ENCODE measurements around the gene RNF168. TPM values are rescaled to one million over a fixed set of nuclear protein-coding genes. Genes with fewer than 3 reads are reported as not detected.
"Not testable (repeated sequence)": the region's sequence is repeated elsewhere in the genome, so short reads cannot be mapped to it uniquely, and the experiment has no call there.

RNF168 gene
- total and polyA plus RNA-seq, 3 experiments from 2014 or later: 12.9 to 31.1 (median 29.8) TPM

GRCh38 chr3:196489747-196490146 is 13.8 kb downstream of the RNF168 start:
- Mint-ChIP-seq H3K4me1 (peaks cover 22 to 54% (median 35%) of the 10 kb centered on the region in 3 donors), H3K27ac (peak overlapping the region in 2 of 8 donors; percentile 42 to 72), H3K27me3 (peaks cover 0 to 2% of the 10 kb centered on the region in 2 donors), H3K9me3 (no peaks in the 10 kb centered on the region), H3K4me3 (no peak overlapping the region), H3K36me3 (peaks cover 5 to 61% (median 14%) of the 10 kb centered on the region in 3 donors)
- H3K4me3 ChIP-seq (ENCODE audit: low read length): no peak overlapping the region
- no peaks in the 10 kb centered on the region for H3K27me3 ChIP-seq (ENCODE audit: insufficient read depth, low read length, poor library complexity, severe bottlenecking)
- CTCF ChIA-PET: interaction anchor here (1.3 kb wide), 1 partner anchor 237 kb away, joined by 4 read pairs; no protein-coding TSS in a partner anchor
- no peak for DNase-seq
- H3K9me3 ChIP-seq (ENCODE audit: low read length): no peaks in the 10 kb centered on the region
- H3K27ac ChIP-seq (ENCODE audit: low read depth, low read length): no peak overlapping the region
- POLR2A ChIA-PET: interaction anchor here (0.5 to 0.7 kb wide), 2 partner anchors 12 to 70 kb away, joined by 3 to 5 read pairs; no protein-coding TSS in a partner anchor
- no peaks in the 10 kb centered on the region for H3K4me1 ChIP-seq (ENCODE audit: insufficient read depth, low read length)
- H3K36me3 ChIP-seq (ENCODE audit: insufficient read depth, low read length): peaks cover 35% of the 10 kb centered on the region

- Histone ChIP-seq H3K27ac (ENCODE audit: low read depth, low read length) (no peak overlapping the region), H3K36me3 (ENCODE audit: insufficient read depth, low read length) (peaks cover 52% of the 10 kb centered on the region), H3K4me1 (ENCODE audit: insufficient read depth, low read length) (no peaks in the 10 kb centered on the region), H3K4me3 (ENCODE audit: low read length) (no peak overlapping the region), H3K9me3 (ENCODE audit: low read length) (no peaks in the 10 kb centered on the region), H3K27me3 (ENCODE audit: insufficient read depth, low read length, poor library complexity, severe bottlenecking) (no peaks in the 10 kb centered on the region)
- Mint-ChIP-seq H3K27me3 (peaks cover 0 to 2% of the 10 kb centered on the region in 2 donors), H3K27ac (no peak overlapping the region), H3K9me3 (no peaks in the 10 kb centered on the region), H3K36me3 (peaks cover 12 to 71% (median 19%) of the 10 kb centered on the region in 3 donors), H3K4me1 (peaks cover 12 to 26% (median 19%) of the 10 kb centered on the region in 3 donors), H3K4me3 (no peak overlapping the region)
- ChIA-PET POLR2A (no interaction called here), CTCF (interaction anchor here (0.7 to 2.5 kb wide), 8 partner anchors 15 to 231 kb away, joined by 3 to 10 read pairs (median 3); partner anchors contain the start of gene RNF168)
- peak in 1 of 5 donors; percentile 13 for DNase-seq
These were observed 17.3 kb downstream of the RNF168 start for GRCh38 chr3:196486263-196486662.

GRCh38 chr3:196477678-196478077 is 25.9 kb downstream of the RNF168 start:
- no peaks in the 10 kb centered on the region for H3K9me3 Mint-ChIP-seq
- no peaks in the 10 kb centered on the region for H3K4me1 Mint-ChIP-seq
- Histone ChIP-seq H3K4me1 (ENCODE audit: insufficient read depth, low read length) (no peaks in the 10 kb centered on the region), H3K27me3 (ENCODE audit: insufficient read depth, low read length, poor library complexity, severe bottlenecking) (no peaks in the 10 kb centered on the region), H3K4me3 (ENCODE audit: low read length) (no peak overlapping the region), H3K9me3 (ENCODE audit: low read length) (no peaks in the 10 kb centered on the region), H3K36me3 (ENCODE audit: insufficient read depth, low read length) (peaks cover 27% of the 10 kb centered on the region), H3K27ac (ENCODE audit: low read depth, low read length) (no peak overlapping the region)
- no peak for DNase-seq
- H3K27ac Mint-ChIP-seq: no peak overlapping the region
- CTCF ChIA-PET: no interaction called here
- H3K36me3 Mint-ChIP-seq: peaks cover 5 to 71% (median 13%) of the 10 kb centered on the region in 3 donors
- H3K27me3 Mint-ChIP-seq: no peaks in the 10 kb centered on the region
- POLR2A ChIA-PET: no interaction called here
- H3K4me3 Mint-ChIP-seq: no peak overlapping the region

- Mint-ChIP-seq H3K4me1 (peaks cover 12 to 25% (median 18%) of the 10 kb centered on the region in 3 donors), H3K27me3 (no peaks in the 10 kb centered on the region), H3K9me3 (no peaks in the 10 kb centered on the region), H3K36me3 (peaks cover 0 to 69% (median 10%) of the 10 kb centered on the region in 3 donors), H3K4me3 (no peak overlapping the region), H3K27ac (peak overlapping the region in 2 of 8 donors; percentile 10 to 24)
- no peaks in the 10 kb centered on the region for H3K27me3 ChIP-seq (ENCODE audit: insufficient read depth, low read length, poor library complexity, severe bottlenecking)
- no peak overlapping the region for H3K4me3 ChIP-seq (ENCODE audit: low read length)
- no peak for DNase-seq
- ChIA-PET POLR2A (no interaction called here), CTCF (interaction anchor here (0.7 kb wide), 1 partner anchor 137 kb away, joined by 3 read pairs; no protein-coding TSS in a partner anchor)
- H3K9me3 ChIP-seq (ENCODE audit: low read length): no peaks in the 10 kb centered on the region
- peaks cover 31% of the 10 kb centered on the region for H3K36me3 ChIP-seq (ENCODE audit: insufficient read depth, low read length)
- no peak overlapping the region for H3K27ac ChIP-seq (ENCODE audit: low read depth, low read length)
- H3K4me1 ChIP-seq (ENCODE audit: insufficient read depth, low read length): no peaks in the 10 kb centered on the region
These were observed 31.3 kb downstream of the RNF168 start for GRCh38 chr3:196472286-196472685.

GRCh38 chr3:196471551-196471950 is 32.0 kb downstream of the RNF168 start:
- H3K27me3 Mint-ChIP-seq: no peaks in the 10 kb centered on the region
- peaks cover 0 to 63% (median 10%) of the 10 kb centered on the region in 3 donors for H3K36me3 Mint-ChIP-seq
- no peaks in the 10 kb centered on the region for H3K27me3 ChIP-seq (ENCODE audit: insufficient read depth, low read length, poor library complexity, severe bottlenecking)
- H3K4me1 ChIP-seq (ENCODE audit: insufficient read depth, low read length): no peaks in the 10 kb centered on the region
- peaks cover 12 to 25% (median 18%) of the 10 kb centered on the region in 3 donors for H3K4me1 Mint-ChIP-seq
- no peak overlapping the region for H3K27ac ChIP-seq (ENCODE audit: low read depth, low read length)
- peak overlapping the region in 1 of 8 donors; percentile 10 for H3K27ac Mint-ChIP-seq
- DNase-seq: no peak
- ChIA-PET POLR2A (interaction anchor here (0.6 kb wide), 1 partner anchor 14 kb away, joined by 12 read pairs; no protein-coding TSS in a partner anchor), CTCF (interaction anchor here (1.1 kb wide), 1 partner anchor 15 kb away, joined by 3 read pairs; no protein-coding TSS in a partner anchor)
- H3K36me3 ChIP-seq (ENCODE audit: insufficient read depth, low read length): peaks cover 31% of the 10 kb centered on the region
- H3K9me3 Mint-ChIP-seq: no peaks in the 10 kb centered on the region
- H3K9me3 ChIP-seq (ENCODE audit: low read length): no peaks in the 10 kb centered on the region
- no peak overlapping the region for H3K4me3 Mint-ChIP-seq
- H3K4me3 ChIP-seq (ENCODE audit: low read length): no peak overlapping the region

- peaks cover 0 to 59% (median 9%) of the 10 kb centered on the region in 3 donors for H3K36me3 Mint-ChIP-seq
- H3K4me3 ChIP-seq (ENCODE audit: low read length); CTCF ChIA-PET; POLR2A ChIA-PET; H3K9me3 Mint-ChIP-seq; H3K27me3 ChIP-seq (ENCODE audit: insufficient read depth, low read length, poor library complexity, severe bottlenecking); H3K27ac Mint-ChIP-seq; DNase-seq; H3K4me3 Mint-ChIP-seq; H3K27me3 Mint-ChIP-seq; H3K4me1 ChIP-seq (ENCODE audit: insufficient read depth, low read length); H3K9me3 ChIP-seq (ENCODE audit: low read length); H3K27ac ChIP-seq (ENCODE audit: low read depth, low read length): not testable (repeated sequence)
- H3K4me1 Mint-ChIP-seq: peaks cover 12 to 25% (median 18%) of the 10 kb centered on the region in 3 donors
- H3K36me3 ChIP-seq (ENCODE audit: insufficient read depth, low read length): peaks cover 30% of the 10 kb centered on the region
These were observed 33.4 kb downstream of the RNF168 start for GRCh38 chr3:196470182-196470581.

GRCh38 chr3:196463804-196464203 is 39.8 kb downstream of the RNF168 start:
- CTCF ChIA-PET: interaction anchor here (1.6 kb wide), 1 partner anchor 9 kb away, joined by 5 read pairs; no protein-coding TSS in a partner anchor

GRCh38 chr3:196463478-196463756 is 40.2 kb downstream of the RNF168 start:
- Mint-ChIP-seq H3K27me3 (no peaks in the 10 kb centered on the region), H3K4me3 (no peak overlapping the region), H3K27ac (no peak overlapping the region), H3K4me1 (peaks cover 0 to 9% (median 3%) of the 10 kb centered on the region in 3 donors), H3K36me3 (peaks cover 3 to 16% (median 4%) of the 10 kb centered on the region in 3 donors), H3K9me3 (no peaks in the 10 kb centered on the region)
- DNase-seq: no peak
- ChIA-PET CTCF (no interaction called here), POLR2A (no interaction called here)
- no peak overlapping the region for H3K27ac ChIP-seq (ENCODE audit: low read depth, low read length)
- no peaks in the 10 kb centered on the region for H3K36me3 ChIP-seq (ENCODE audit: insufficient read depth, low read length)
- H3K27me3 ChIP-seq (ENCODE audit: insufficient read depth, low read length, poor library complexity, severe bottlenecking): no peaks in the 10 kb centered on the region
- H3K9me3 ChIP-seq (ENCODE audit: low read length): no peaks in the 10 kb centered on the region
- no peak overlapping the region for H3K4me3 ChIP-seq (ENCODE audit: low read length)
- H3K4me1 ChIP-seq (ENCODE audit: insufficient read depth, low read length): no peaks in the 10 kb centered on the region

More at GRCh38 chr3:196463804-196464203, 39.8 kb downstream of the RNF168 start:
- Histone ChIP-seq H3K4me3 (ENCODE audit: low read length) (no peak overlapping the region), H3K27ac (ENCODE audit: low read depth, low read length) (no peak overlapping the region), H3K4me1 (ENCODE audit: insufficient read depth, low read length) (no peaks in the 10 kb centered on the region), H3K36me3 (ENCODE audit: insufficient read depth, low read length) (no peaks in the 10 kb centered on the region), H3K9me3 (ENCODE audit: low read length) (no peaks in the 10 kb centered on the region), H3K27me3 (ENCODE audit: insufficient read depth, low read length, poor library complexity, severe bottlenecking) (no peaks in the 10 kb centered on the region)
- no peaks in the 10 kb centered on the region for H3K9me3 Mint-ChIP-seq
- peaks cover 2 to 10% (median 3%) of the 10 kb centered on the region in 3 donors for H3K4me1 Mint-ChIP-seq
- POLR2A ChIA-PET: no interaction called here
- H3K4me3 Mint-ChIP-seq: no peak overlapping the region
- H3K36me3 Mint-ChIP-seq: peaks cover 3 to 19% (median 4%) of the 10 kb centered on the region in 3 donors
- no peak for DNase-seq
- no peaks in the 10 kb centered on the region for H3K27me3 Mint-ChIP-seq
- peak overlapping the region in 1 of 8 donors; percentile 21 for H3K27ac Mint-ChIP-seq

Measured in CD8-positive, alpha-beta memory T cell (primary cell).